ENCODE results near the gene WNK1. TPM values are rescaled to one million over a fixed set of nuclear protein-coding genes. Genes with fewer than 3 reads are reported as not detected.

The WNK1 gene
- total RNA-seq, 2 experiments from 2014 or later: 142 to 143 TPM

DNA sequence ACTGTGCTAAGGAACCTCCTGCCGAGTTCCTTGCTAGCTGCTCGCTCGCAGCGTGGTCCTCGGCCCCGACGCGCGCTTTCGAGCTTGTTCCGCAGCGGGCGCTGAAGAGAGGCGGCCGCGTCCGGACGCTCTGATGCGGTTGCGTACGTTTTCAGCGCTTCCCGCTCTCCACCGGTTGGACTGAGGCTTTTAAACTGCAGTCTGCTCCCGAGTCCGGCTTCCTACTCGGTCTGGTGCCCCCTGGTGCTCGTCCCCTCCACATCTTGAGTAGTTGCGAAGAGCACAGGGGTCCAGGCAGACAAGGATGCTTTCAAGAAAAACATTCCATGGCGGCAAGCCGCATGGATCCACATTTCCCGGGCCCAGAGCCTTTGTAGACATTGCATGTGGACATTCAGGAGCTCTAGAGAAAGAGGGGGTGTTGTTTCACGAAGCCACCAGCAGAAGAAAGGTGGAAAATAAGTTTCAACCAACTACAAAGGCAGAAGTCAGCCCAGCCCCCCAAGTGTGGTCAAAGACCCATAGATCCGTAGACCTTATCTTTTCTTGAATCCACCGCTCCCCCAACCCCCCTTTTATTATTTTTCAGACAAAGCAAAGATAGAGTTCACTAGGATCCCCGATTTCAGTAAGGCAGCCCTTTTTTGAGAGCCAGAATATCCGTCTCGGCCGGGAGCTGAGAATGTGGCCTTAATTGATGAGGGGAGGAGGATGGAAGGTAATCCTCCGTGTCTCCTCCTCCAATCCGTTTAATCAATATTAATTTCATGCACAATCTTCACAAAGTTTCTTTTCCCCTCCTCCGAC lies 984 bp upstream of the WNK1 start:
- H3K36me3 Mint-ChIP-seq (ENCODE audit: low read depth): peaks cover 31% of the 10 kb centered on the region
- peak; percentile 96 for DNase-seq
- intact Hi-C loops (cut with micrococcal nuclease): loop anchor here (2.0 to 5.0 kb wide), 4 partner anchors 39 to 179 kb away; no protein-coding TSS in a partner anchor

DNA sequence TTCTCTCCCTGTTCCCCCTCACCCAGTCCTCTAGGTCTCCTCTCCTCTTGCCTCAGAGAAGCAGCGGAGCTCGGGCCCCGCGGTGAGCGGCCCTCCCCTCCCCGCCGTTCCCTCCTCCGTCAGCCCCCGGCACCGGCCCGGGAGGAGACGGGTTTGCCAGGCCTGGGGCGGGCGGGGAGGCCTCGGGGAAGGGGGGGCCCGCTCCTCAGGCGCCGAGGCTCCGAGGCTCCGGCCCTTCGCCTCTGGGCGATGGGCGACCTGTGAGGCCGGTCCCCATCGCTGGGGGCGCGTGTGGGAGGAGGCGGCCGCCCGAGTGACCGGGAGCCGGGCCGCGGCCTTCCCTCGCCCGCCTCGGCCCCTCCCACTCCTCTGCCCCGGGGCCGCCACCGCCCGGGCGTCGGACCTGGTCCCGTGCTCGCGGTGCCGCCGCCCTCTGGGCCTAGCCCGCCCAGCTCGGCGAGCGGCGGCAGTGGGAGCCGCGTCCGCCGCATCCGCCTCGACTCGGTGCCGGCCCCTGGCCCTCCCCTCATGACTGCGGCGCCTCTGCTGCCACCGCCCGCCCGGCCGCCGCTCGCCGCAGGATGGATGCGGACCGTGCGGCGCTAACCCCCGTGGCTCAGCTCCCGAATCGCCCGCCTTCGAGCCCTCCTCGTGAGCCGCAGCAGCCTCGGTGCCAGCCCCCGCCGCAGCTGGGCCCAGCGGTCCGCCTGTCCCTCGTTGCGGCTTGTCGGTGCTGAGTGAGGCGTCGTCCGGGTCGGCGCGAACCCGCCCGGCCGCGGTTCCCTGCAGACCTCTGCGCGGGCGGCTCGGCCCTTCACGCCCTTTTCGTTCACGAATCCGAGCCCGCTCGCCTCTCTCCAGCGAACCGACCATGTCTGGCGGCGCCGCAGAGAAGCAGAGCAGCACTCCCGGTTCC lies 574 bp downstream of the WNK1 start:
- ChIA-PET CTCF (interaction anchor here (0.7 to 6.4 kb wide), 18 partner anchors 11 to 189 kb away, joined by 3 to 107 read pairs (median 4); no protein-coding TSS in a partner anchor), POLR2A (interaction anchor here (0.6 to 6.3 kb wide), 20 partner anchors 23 to 364 kb away, joined by 3 to 54 read pairs (median 4); no protein-coding TSS in a partner anchor)
- intact Hi-C loops (cut with micrococcal nuclease): loop anchor here (5.0 kb wide), 3 partner anchors 41 to 181 kb away; no protein-coding TSS in a partner anchor
- ATAC-seq (peak; percentile 19), DNase-seq (peak; percentile 51)
- Mint-ChIP-seq H3K4me1 (ENCODE audit: low read depth) (peaks cover 33% of the 10 kb centered on the region), H3K27me3 (no peaks in the 10 kb centered on the region), H3K27ac (peak overlapping the region; percentile 93), H3K4me3 (no peak overlapping the region), H3K9me3 (no peaks in the 10 kb centered on the region), H3K36me3 (ENCODE audit: low read depth) (peaks cover 40% of the 10 kb centered on the region)
- TF ChIP-seq, protein P1, sequence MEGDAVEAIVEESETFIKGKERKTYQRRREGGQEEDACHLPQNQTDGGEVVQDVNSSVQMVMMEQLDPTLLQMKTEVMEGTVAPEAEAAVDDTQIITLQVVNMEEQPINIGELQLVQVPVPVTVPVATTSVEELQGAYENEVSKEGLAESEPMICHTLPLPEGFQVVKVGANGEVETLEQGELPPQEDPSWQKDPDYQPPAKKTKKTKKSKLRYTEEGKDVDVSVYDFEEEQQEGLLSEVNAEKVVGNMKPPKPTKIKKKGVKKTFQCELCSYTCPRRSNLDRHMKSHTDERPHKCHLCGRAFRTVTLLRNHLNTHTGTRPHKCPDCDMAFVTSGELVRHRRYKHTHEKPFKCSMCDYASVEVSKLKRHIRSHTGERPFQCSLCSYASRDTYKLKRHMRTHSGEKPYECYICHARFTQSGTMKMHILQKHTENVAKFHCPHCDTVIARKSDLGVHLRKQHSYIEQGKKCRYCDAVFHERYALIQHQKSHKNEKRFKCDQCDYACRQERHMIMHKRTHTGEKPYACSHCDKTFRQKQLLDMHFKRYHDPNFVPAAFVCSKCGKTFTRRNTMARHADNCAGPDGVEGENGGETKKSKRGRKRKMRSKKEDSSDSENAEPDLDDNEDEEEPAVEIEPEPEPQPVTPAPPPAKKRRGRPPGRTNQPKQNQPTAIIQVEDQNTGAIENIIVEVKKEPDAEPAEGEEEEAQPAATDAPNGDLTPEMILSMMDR (IDR thresholded peaks at IDR 0.05): no peak

More for the DNA sequence above, 984 bp upstream of the WNK1 start:
- Mint-ChIP-seq H3K27ac (no peak overlapping the region), H3K27me3 (no peaks in the 10 kb centered on the region), H3K4me1 (ENCODE audit: low read depth) (peaks cover 22% of the 10 kb centered on the region), H3K9me3 (no peaks in the 10 kb centered on the region), H3K4me3 (no peak overlapping the region)
- POLR2A ChIA-PET: interaction anchor here (0.8 to 6.3 kb wide), 31 partner anchors 9 to 189 kb away, joined by 3 to 54 read pairs (median 4); partner anchors contain the start of gene NINJ2
- TF ChIP-seq, protein P1 (IDR thresholded peaks at IDR 0.05): peak; percentile 71
- CTCF ChIA-PET: interaction anchor here (0.7 to 6.4 kb wide), 63 partner anchors 9 to 339 kb away, joined by 3 to 107 read pairs (median 7); partner anchors contain the start of genes NINJ2 and RAD52
- ATAC-seq: peak; percentile 57

DNA sequence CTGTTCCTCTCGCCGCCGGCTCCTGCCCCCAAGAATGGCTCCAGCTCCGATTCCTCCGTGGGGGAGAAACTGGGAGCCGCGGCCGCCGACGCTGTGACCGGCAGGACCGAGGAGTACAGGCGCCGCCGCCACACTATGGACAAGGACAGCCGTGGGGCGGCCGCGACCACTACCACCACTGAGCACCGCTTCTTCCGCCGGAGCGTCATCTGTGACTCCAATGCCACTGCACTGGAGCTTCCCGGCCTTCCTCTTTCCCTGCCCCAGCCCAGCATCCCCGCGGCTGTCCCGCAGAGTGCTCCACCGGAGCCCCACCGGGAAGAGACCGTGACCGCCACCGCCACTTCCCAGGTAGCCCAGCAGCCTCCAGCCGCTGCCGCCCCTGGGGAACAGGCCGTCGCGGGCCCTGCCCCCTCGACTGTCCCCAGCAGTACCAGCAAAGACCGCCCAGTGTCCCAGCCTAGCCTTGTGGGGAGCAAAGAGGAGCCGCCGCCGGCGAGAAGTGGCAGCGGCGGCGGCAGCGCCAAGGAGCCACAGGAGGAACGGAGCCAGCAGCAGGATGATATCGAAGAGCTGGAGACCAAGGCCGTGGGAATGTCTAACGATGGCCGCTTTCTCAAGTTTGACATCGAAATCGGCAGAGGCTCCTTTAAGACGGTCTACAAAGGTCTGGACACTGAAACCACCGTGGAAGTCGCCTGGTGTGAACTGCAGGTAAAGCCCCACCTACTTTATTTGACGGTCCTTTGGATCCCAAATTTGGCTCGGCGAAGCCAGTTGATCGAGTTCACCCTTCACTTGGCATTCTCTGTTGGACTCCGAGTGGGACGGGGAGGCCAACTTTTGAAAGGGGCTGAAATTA lies 1.5 kb downstream of the WNK1 start:
- peak; percentile 70 for DNase-seq
- POLR2A ChIA-PET: interaction anchor here (0.6 to 6.3 kb wide), 18 partner anchors 23 to 188 kb away, joined by 3 to 54 read pairs (median 4); no protein-coding TSS in a partner anchor
- no peak overlapping the region for H3K4me3 Mint-ChIP-seq
- CTCF ChIA-PET: interaction anchor here (1.0 to 6.4 kb wide), 18 partner anchors 10 to 182 kb away, joined by 3 to 107 read pairs (median 4); no protein-coding TSS in a partner anchor
- no peaks in the 10 kb centered on the region for H3K9me3 Mint-ChIP-seq
- H3K36me3 Mint-ChIP-seq (ENCODE audit: low read depth): peaks cover 45% of the 10 kb centered on the region
- H3K27ac Mint-ChIP-seq: peak overlapping the region; percentile 93
- TF ChIP-seq, protein P1 (IDR thresholded peaks at IDR 0.05): no peak
- peak; percentile 5 for ATAC-seq
- no peaks in the 10 kb centered on the region for H3K27me3 Mint-ChIP-seq
- intact Hi-C loops (cut with micrococcal nuclease): loop anchor here (2.0 to 5.0 kb wide), 4 partner anchors 42 to 182 kb away; no protein-coding TSS in a partner anchor
- peaks cover 39% of the 10 kb centered on the region for H3K4me1 Mint-ChIP-seq (ENCODE audit: low read depth)

DNA sequence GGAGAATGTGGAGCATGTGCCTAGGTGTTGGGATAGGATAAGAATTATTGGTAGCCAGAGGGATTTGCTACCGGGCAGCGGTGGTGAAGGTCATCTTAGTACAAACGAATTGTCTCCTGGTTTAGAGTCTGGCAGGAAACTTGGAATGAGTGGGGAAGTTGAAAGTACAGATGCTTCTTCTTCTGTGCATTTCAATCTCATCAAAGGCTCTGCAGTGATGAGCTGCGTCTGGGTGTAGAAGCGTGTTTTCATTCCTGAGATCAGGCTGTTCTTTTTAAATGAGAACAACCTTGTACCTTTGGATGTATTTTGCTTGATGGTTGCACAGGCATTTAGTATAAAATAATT lies 2.1 kb downstream of the WNK1 start:
- ATAC-seq (no peak), DNase-seq (no peak)
- no peaks in the 10 kb centered on the region for H3K9me3 Mint-ChIP-seq
- no peak overlapping the region for H3K4me3 Mint-ChIP-seq
- ChIA-PET POLR2A (interaction anchor here (0.6 to 6.3 kb wide), 11 partner anchors 22 to 92 kb away, joined by 3 to 54 read pairs (median 4); no protein-coding TSS in a partner anchor), CTCF (interaction anchor here (0.7 to 6.4 kb wide), 22 partner anchors 11 to 195 kb away, joined by 3 to 107 read pairs (median 4); partner anchors contain the start of gene RAD52)
- H3K27ac Mint-ChIP-seq: peak overlapping the region; percentile 93
- intact Hi-C loops (cut with micrococcal nuclease): loop anchor here (2.0 to 5.0 kb wide), 4 partner anchors 42 to 182 kb away; no protein-coding TSS in a partner anchor
- H3K36me3 Mint-ChIP-seq (ENCODE audit: low read depth): peaks cover 46% of the 10 kb centered on the region
- peaks cover 37% of the 10 kb centered on the region for H3K4me1 Mint-ChIP-seq (ENCODE audit: low read depth)
- TF ChIP-seq, protein P1 (IDR thresholded peaks at IDR 0.05): no peak
- no peaks in the 10 kb centered on the region for H3K27me3 Mint-ChIP-seq
